Memory B cell (primary cell): ENCODE results near the gene TFAP2E.

ENCODE experiments used
- ATAC-seq: fragments of 150-1000 bp; cut with Tn5 transposase; 2 replicates; pipeline ENCODE4 v1.10.0; 2021; ENCODE audit warnings: low read depth, mild to moderate bottlenecking, moderate library complexity
- DNase-seq, 2 donors: peaks; one replicate each; pipeline ENCODE4 v3.0.0; 2022; ENCODE audit warnings: low spot score in 2 of 2
- H3K27ac Mint-ChIP-seq: one replicate; pipeline ENCODE4 v1.8.0; 2022; ENCODE audit warnings: mild to moderate bottlenecking, moderate library complexity, mixed read lengths
- H3K27me3 Mint-ChIP-seq: one replicate; pipeline ENCODE4 v1.8.0; 2022; ENCODE audit warnings: mixed read lengths
- H3K36me3 Mint-ChIP-seq: one replicate; pipeline ENCODE4 v1.8.0; 2022; ENCODE audit warnings: mild to moderate bottlenecking, mixed read lengths
- H3K4me1 Mint-ChIP-seq: one replicate; pipeline ENCODE4 v1.8.0; 2022; ENCODE audit warnings: mixed read lengths
- H3K4me3 Mint-ChIP-seq: one replicate; pipeline ENCODE4 v1.8.0; 2022; ENCODE audit warnings: mild to moderate bottlenecking, moderate library complexity, mixed read lengths
- H3K9me3 Mint-ChIP-seq: one replicate; pipeline ENCODE4 v1.8.0; 2022; ENCODE audit warnings: mixed read lengths

Gene TFAP2E

GRCh38 chr1:35605867-35606182 is 32.7 kb downstream of the TFAP2E start:
- Mint-ChIP-seq H3K9me3 (no peaks in the 10 kb centered on the region), H3K4me3 (no peak overlapping the region), H3K27me3 (no peaks in the 10 kb centered on the region), H3K36me3 (peaks cover 35% of the 10 kb centered on the region), H3K27ac (peak overlapping the region; percentile 46), H3K4me1 (peaks cover 9% of the 10 kb centered on the region)
- DNase-seq (no peak), ATAC-seq (no peak)

DNA sequence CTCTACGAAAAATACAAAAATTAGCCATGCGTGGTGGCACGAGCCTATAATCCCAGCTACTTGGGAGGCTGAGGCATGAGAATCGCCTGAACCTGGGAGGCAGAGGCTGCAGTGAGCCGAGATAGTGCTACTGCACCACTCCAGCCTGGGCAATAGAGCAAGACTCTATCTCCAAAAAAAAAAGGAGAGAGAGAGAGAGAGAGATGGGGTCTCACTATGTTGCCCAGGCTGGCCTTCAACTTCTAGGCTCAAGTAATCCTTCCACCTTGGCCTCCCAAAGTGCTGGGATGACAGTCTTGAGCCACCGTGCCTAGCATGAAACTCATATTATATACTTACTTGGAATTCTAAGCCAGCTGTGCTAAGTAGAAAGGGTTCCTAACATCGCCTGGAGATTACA is 38.5 kb downstream of the TFAP2E start:
- Mint-ChIP-seq H3K4me1 (peaks cover 14% of the 10 kb centered on the region), H3K4me3 (no peak overlapping the region), H3K27me3 (no peaks in the 10 kb centered on the region), H3K36me3 (peaks cover 25% of the 10 kb centered on the region), H3K27ac (no peak overlapping the region), H3K9me3 (no peaks in the 10 kb centered on the region)
- ATAC-seq (no peak), DNase-seq (no peak)

- DNase-seq, result no peak
- Mint-ChIP-seq H3K9me3 (no peaks in the 10 kb centered on the region), H3K27ac (no peak overlapping the region), H3K4me1 (peaks cover 13% of the 10 kb centered on the region), H3K4me3 (no peak overlapping the region), H3K27me3 (no peaks in the 10 kb centered on the region), H3K36me3 (peaks cover 17% of the 10 kb centered on the region)
- ATAC-seq, result no peak
Observed at GRCh38 chr1:35615440-35615839, 42.3 kb downstream of the TFAP2E start.

- Mint-ChIP-seq H3K27ac (no peak overlapping the region), H3K4me1 (peaks cover 13% of the 10 kb centered on the region), H3K36me3 (peaks cover 18% of the 10 kb centered on the region), H3K4me3 (no peak overlapping the region), H3K27me3 (no peaks in the 10 kb centered on the region), H3K9me3 (no peaks in the 10 kb centered on the region)
- no peak for DNase-seq
- ATAC-seq, result no peak
Observed at GRCh38 chr1:35619237-35620121, 46.4 kb downstream of the TFAP2E start.

- Mint-ChIP-seq H3K4me1 (peaks cover 7% of the 10 kb centered on the region), H3K36me3 (peaks cover 13% of the 10 kb centered on the region), H3K27me3 (no peaks in the 10 kb centered on the region), H3K4me3 (no peak overlapping the region), H3K27ac (no peak overlapping the region), H3K9me3 (no peaks in the 10 kb centered on the region)
- ATAC-seq (no peak), DNase-seq (no peak)
Observed at GRCh38 chr1:35622510-35623178, 49.5 kb downstream of the TFAP2E start.

DNA sequence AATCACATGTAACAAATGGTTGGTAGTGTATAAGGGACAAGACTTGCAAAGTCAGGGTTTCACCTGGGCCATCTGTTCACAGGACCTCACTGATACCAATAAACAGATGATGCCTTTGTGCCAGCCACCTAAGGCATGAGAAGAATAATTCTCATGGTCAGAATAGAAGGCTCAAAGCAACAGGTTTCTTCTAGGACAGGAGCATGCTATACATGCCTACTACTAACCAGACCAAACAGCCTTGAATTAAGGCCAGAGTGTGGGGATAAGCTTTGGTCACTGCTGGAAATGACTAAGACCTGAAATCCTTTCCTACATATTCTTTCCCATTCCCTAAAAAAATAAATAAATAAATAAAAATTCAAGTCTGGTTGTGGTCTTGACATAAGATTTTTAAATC is 50.7 kb downstream of the TFAP2E start:
- H3K4me3 Mint-ChIP-seq, result no peak overlapping the region
- no peaks in the 10 kb centered on the region for H3K9me3 Mint-ChIP-seq
- peaks cover 7% of the 10 kb centered on the region for H3K36me3 Mint-ChIP-seq
- no peak for ATAC-seq
- DNase-seq, result no peak
- no peaks in the 10 kb centered on the region for H3K27me3 Mint-ChIP-seq
- no peak overlapping the region for H3K27ac Mint-ChIP-seq
- H3K4me1 Mint-ChIP-seq, result peaks cover 2% of the 10 kb centered on the region

DNA sequence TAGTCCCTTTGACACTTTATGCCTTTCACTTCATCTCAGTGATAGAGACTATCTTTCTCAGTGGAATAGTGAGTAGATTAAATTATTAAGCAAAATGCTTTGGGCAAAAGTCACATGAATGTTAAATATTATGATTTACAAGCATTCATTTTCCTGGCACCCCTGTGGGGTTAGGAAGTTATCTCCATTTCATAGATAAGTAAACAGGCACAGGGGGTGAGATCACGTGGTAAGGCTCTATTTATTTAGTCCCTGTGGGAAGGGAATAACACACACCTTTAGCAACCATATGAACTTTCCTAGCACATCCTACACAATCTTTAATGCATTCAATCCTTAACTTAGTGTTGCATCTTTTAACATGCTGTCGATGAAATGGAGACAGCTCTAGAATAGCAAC is 55.9 kb downstream of the TFAP2E start:
- ATAC-seq (no peak), DNase-seq (no peak)
- Mint-ChIP-seq H3K27ac (no peak overlapping the region), H3K9me3 (no peaks in the 10 kb centered on the region), H3K4me3 (no peak overlapping the region), H3K36me3 (peaks cover 16% of the 10 kb centered on the region), H3K27me3 (no peaks in the 10 kb centered on the region), H3K4me1 (no peaks in the 10 kb centered on the region)

- Mint-ChIP-seq H3K36me3 (peaks cover 15% of the 10 kb centered on the region), H3K27ac (no peak overlapping the region), H3K27me3 (no peaks in the 10 kb centered on the region), H3K9me3 (no peaks in the 10 kb centered on the region), H3K4me3 (no peak overlapping the region), H3K4me1 (peaks cover 3% of the 10 kb centered on the region)
- DNase-seq (no peak), ATAC-seq (no peak)
Observed at GRCh38 chr1:35631396-35631795, 58.3 kb downstream of the TFAP2E start.

DNA sequence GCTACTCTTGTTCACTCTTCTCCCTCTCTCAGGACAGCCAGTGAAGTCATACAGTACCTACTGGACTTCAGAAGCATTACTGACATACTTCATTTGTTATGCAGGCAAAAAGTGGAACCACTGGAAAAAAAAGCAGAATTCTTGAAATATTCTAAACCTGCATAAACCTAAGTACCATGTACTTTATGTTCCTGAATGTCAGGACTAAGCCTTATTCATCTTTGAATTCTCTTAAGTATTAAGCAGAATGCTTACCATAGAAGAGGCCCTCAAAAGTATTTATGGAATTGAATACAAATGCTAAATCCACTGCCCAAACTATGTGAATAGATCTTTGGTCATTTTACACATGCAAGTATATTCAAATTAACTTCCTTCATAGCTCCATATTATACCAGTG is 60.4 kb downstream of the TFAP2E start:
- peaks cover 12% of the 10 kb centered on the region for H3K4me1 Mint-ChIP-seq
- no peak overlapping the region for H3K27ac Mint-ChIP-seq
- H3K9me3 Mint-ChIP-seq, result no peaks in the 10 kb centered on the region
- H3K4me3 Mint-ChIP-seq, result no peak overlapping the region
- peaks cover 15% of the 10 kb centered on the region for H3K36me3 Mint-ChIP-seq
- no peak for ATAC-seq
- no peaks in the 10 kb centered on the region for H3K27me3 Mint-ChIP-seq
- DNase-seq, result no peak

GRCh38 chr1:35637401-35637809 is 64.3 kb downstream of the TFAP2E start:
- no peak for DNase-seq
- H3K27me3 Mint-ChIP-seq, result no peaks in the 10 kb centered on the region
- ATAC-seq, result no peak
- H3K9me3 Mint-ChIP-seq, result no peaks in the 10 kb centered on the region
- no peaks in the 10 kb centered on the region for H3K36me3 Mint-ChIP-seq
- peak overlapping the region; percentile 72 for H3K4me3 Mint-ChIP-seq
- peaks cover 23% of the 10 kb centered on the region for H3K4me1 Mint-ChIP-seq
- H3K27ac Mint-ChIP-seq, result peak overlapping the region; percentile 72

- DNase-seq (no peak), ATAC-seq (no peak)
- Mint-ChIP-seq H3K4me1 (peaks cover 23% of the 10 kb centered on the region), H3K4me3 (peak overlapping the region; percentile 99), H3K9me3 (no peaks in the 10 kb centered on the region), H3K27ac (peak overlapping the region; percentile 100), H3K36me3 (no peaks in the 10 kb centered on the region), H3K27me3 (peaks cover 1% of the 10 kb centered on the region)
Observed at GRCh38 chr1:35640380-35641232, 67.5 kb downstream of the TFAP2E start.

- no peaks in the 10 kb centered on the region for H3K9me3 Mint-ChIP-seq
- DNase-seq, result peak; percentile 94 to 97
- peak; percentile 93 for ATAC-seq
- peaks cover 20% of the 10 kb centered on the region for H3K4me1 Mint-ChIP-seq
- no peaks in the 10 kb centered on the region for H3K36me3 Mint-ChIP-seq
- peaks cover 7% of the 10 kb centered on the region for H3K27me3 Mint-ChIP-seq
- H3K27ac Mint-ChIP-seq, result peak within 1 kb of the TSS; percentile 100
- peak within 1 kb of the TSS; percentile 99 for H3K4me3 Mint-ChIP-seq
Observed at GRCh38 chr1:35641233-35641866, 68.2 kb downstream of the TFAP2E start, which contains the start of gene PSMB2. TSS of gene PSMB2 (minus strand) at chr1:35641526. CDS start at chr1:35641432, 94 bp downstream.

- Mint-ChIP-seq H3K9me3 (no peaks in the 10 kb centered on the region), H3K36me3 (no peaks in the 10 kb centered on the region), H3K27me3 (peaks cover 7% of the 10 kb centered on the region), H3K4me1 (peaks cover 18% of the 10 kb centered on the region), H3K27ac (no peak overlapping the region), H3K4me3 (peak overlapping the region; percentile 99)
- DNase-seq (no peak), ATAC-seq (no peak)
Observed at GRCh38 chr1:35642471-35642955, 69.4 kb downstream of the TFAP2E start.
